Adrenal gland (tissue), 5 donors: ENCODE results near the gene RGS8.

ENCODE experiments used
- POLR2A ChIP-seq, 2 donors: fragments of 450-650 bp; IDR thresholded peaks; one replicate each; pipeline ENCODE4 v1.6.1; 2017; ENCODE audit warnings: antibody characterized with exemption in 2 of 2, mild to moderate bottlenecking in 2 of 2, moderate library complexity in 1 of 2
- TF ChIP-seq, protein P1 (sequence below), 6 experiments: fragments of 450-650 bp in 4 of 6; fragments of 200-600 bp in 2 of 6; sonication (generic) in 1 of 6; IDR thresholded peaks; 1 replicate in 5 of 6; 2 replicates in 1 of 6; pipeline versions ENCODE4 v1.5.1 to v1.8.0; 2016 to 2021; ENCODE audit warnings: antibody characterized with exemption in 6 of 6, mild to moderate bottlenecking in 2 of 6, moderate library complexity in 1 of 6
- donor health status: DM: no; HTN: no; CAD: no.

DNA sequence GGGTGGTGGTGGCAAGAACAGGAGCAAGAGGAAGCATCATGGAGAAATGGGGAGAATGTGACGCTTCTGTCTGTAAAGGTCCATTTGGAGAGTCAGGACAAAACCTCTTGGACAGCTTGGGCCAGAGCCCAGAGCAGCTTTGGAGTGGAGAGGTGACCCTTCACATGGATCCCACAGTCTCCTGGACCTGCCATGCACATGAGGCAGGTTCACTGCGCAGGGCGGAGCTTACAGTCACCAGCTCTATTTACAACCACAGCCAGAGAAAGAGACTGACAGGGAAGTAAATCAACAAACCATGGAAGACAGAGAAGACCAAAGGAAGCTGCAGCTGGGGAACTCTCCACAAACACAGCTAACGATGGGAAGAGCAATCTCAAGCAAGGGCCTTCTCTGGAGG, 828 bp upstream of the RGS8 start:
- TF ChIP-seq, protein P1, sequence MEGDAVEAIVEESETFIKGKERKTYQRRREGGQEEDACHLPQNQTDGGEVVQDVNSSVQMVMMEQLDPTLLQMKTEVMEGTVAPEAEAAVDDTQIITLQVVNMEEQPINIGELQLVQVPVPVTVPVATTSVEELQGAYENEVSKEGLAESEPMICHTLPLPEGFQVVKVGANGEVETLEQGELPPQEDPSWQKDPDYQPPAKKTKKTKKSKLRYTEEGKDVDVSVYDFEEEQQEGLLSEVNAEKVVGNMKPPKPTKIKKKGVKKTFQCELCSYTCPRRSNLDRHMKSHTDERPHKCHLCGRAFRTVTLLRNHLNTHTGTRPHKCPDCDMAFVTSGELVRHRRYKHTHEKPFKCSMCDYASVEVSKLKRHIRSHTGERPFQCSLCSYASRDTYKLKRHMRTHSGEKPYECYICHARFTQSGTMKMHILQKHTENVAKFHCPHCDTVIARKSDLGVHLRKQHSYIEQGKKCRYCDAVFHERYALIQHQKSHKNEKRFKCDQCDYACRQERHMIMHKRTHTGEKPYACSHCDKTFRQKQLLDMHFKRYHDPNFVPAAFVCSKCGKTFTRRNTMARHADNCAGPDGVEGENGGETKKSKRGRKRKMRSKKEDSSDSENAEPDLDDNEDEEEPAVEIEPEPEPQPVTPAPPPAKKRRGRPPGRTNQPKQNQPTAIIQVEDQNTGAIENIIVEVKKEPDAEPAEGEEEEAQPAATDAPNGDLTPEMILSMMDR (IDR thresholded peaks at IDR 0.05), result no peak
- no peak for TF ChIP-seq POLR2A (IDR thresholded peaks at IDR 0.05)
